Activated B cell treated with CpG ODN at 0.5 μM for 24 hours (primary cell): ENCODE results near the gene UBE2U. TPM values are rescaled to one million over a fixed set of nuclear protein-coding genes. Genes with fewer than 3 reads are reported as not detected.

Experiments used
- ATAC-seq: fragments of 200-7000 bp; cut with Tn5 transposase; one replicate; pipeline ENCODE4 v1.10.0; 2021; ENCODE audit warnings: low read depth, mild to moderate bottlenecking, moderate library complexity
- CTCF ChIA-PET: fragments of 350-600 bp; sonication (Branson Sonifier 250); formaldehyde crosslinking; loops from one replicate; lab custom pipeline; 2021; ENCODE audit warnings: antibody characterized with exemption; lab: Charles Lee
- POLR2A ChIA-PET: fragments of 350-600 bp; sonication (Branson Sonifier 250); formaldehyde crosslinking; loops from one replicate; lab custom pipeline; 2021; ENCODE audit warnings: antibody characterized with exemption; lab: Charles Lee
- DNase-seq: peaks from one replicate; pipeline ENCODE4 v3.0.0; 2022
- H3K27ac Mint-ChIP-seq: one replicate; pipeline ENCODE4 v1.8.0; 2020; ENCODE audit warnings: mixed read lengths
- H3K27me3 Mint-ChIP-seq: one replicate; pipeline ENCODE4 v1.8.0; 2021; ENCODE audit warnings: mixed read lengths
- H3K36me3 Mint-ChIP-seq: one replicate; pipeline ENCODE4 v1.8.0; 2021; ENCODE audit warnings: low read depth, mixed read lengths
- H3K4me1 Mint-ChIP-seq: one replicate; pipeline ENCODE4 v1.8.0; 2021; ENCODE audit warnings: mixed read lengths
- H3K4me3 Mint-ChIP-seq: one replicate; pipeline ENCODE4 v1.8.0; 2020; ENCODE audit warnings: mild to moderate bottlenecking, mixed read lengths
- H3K9me3 Mint-ChIP-seq: one replicate; pipeline ENCODE4 v1.8.0; 2020; ENCODE audit warnings: mixed read lengths
- intact Hi-C: fragments of 100-400 bp; cut with micrococcal nuclease; formaldehyde crosslinking; loops from one replicate; pipeline ENCODE4 v1.15.1; 2024
- total RNA-seq: library from RNA; stranded (reverse); gene quantifications from 2 replicates; pipeline ENCODE4 v1.2.3, GENCODE V29; 2022
- TF ChIP-seq, protein P1 (sequence below): fragments of 200-600 bp; IDR thresholded peaks from one replicate; pipeline ENCODE4 v1.8.0; 2022; ENCODE audit warnings: antibody characterized with exemption, mild to moderate bottlenecking

Gene UBE2U
- total RNA-seq, 1 donor from 2014 or later: not detected

- DNase-seq: no peak
- H3K27ac Mint-ChIP-seq: no peak overlapping the region
- no peaks in the 10 kb centered on the region for H3K36me3 Mint-ChIP-seq
- no peaks in the 10 kb centered on the region for H3K9me3 Mint-ChIP-seq
- POLR2A ChIA-PET: no interaction called here
- H3K27me3 Mint-ChIP-seq: peaks cover 3% of the 10 kb centered on the region
- intact Hi-C loops: no loop called here
- CTCF ChIA-PET: no interaction called here
- H3K4me1 Mint-ChIP-seq: no peaks in the 10 kb centered on the region
- TF ChIP-seq, protein P1, sequence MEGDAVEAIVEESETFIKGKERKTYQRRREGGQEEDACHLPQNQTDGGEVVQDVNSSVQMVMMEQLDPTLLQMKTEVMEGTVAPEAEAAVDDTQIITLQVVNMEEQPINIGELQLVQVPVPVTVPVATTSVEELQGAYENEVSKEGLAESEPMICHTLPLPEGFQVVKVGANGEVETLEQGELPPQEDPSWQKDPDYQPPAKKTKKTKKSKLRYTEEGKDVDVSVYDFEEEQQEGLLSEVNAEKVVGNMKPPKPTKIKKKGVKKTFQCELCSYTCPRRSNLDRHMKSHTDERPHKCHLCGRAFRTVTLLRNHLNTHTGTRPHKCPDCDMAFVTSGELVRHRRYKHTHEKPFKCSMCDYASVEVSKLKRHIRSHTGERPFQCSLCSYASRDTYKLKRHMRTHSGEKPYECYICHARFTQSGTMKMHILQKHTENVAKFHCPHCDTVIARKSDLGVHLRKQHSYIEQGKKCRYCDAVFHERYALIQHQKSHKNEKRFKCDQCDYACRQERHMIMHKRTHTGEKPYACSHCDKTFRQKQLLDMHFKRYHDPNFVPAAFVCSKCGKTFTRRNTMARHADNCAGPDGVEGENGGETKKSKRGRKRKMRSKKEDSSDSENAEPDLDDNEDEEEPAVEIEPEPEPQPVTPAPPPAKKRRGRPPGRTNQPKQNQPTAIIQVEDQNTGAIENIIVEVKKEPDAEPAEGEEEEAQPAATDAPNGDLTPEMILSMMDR: no peak
- ATAC-seq: no peak
- H3K4me3 Mint-ChIP-seq: no peak overlapping the region
Measured at GRCh38 chr1:64302194-64302593, 98.8 kb downstream of the UBE2U start.

DNA sequence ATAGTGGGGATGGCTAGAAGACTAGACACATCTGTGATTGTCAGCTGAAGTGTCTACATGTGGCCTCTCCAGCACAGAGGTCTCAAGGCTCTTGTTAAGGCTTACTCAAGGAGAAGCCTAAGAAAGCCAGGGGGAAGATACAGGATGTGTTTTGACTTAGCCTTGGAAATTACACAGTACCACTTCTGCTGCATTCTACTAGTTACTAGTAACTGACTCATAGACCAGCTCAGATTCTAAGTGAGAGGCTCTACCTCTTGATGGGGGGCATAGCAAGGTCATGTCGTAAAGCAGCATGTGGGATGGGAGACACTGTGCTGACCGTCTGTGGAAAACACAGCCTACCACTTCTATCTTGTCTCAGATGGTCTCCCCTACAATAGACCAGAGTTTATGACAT lies 99.5 kb downstream of the UBE2U start:
- no peaks in the 10 kb centered on the region for H3K9me3 Mint-ChIP-seq
- POLR2A ChIA-PET: no interaction called here
- H3K27me3 Mint-ChIP-seq: peaks cover 1% of the 10 kb centered on the region
- CTCF ChIA-PET: no interaction called here
- TF ChIP-seq, protein P1: no peak
- ATAC-seq (no peak), DNase-seq (no peak)
- intact Hi-C loops: no loop called here
- no peak overlapping the region for H3K27ac Mint-ChIP-seq
- H3K4me1 Mint-ChIP-seq: no peaks in the 10 kb centered on the region
- H3K36me3 Mint-ChIP-seq: no peaks in the 10 kb centered on the region
- H3K4me3 Mint-ChIP-seq: no peak overlapping the region

GRCh38 chr1:64304823-64305222 lies 101.4 kb downstream of the UBE2U start:
- TF ChIP-seq, protein P1: no peak

GRCh38 chr1:64308866-64309265 lies 105.4 kb downstream of the UBE2U start:
- TF ChIP-seq, protein P1: no peak
- H3K9me3 Mint-ChIP-seq: no peaks in the 10 kb centered on the region
- no peak for DNase-seq
- no peak overlapping the region for H3K27ac Mint-ChIP-seq
- ChIA-PET CTCF (no interaction called here), POLR2A (no interaction called here)
- H3K4me1 Mint-ChIP-seq: no peaks in the 10 kb centered on the region
- no peak overlapping the region for H3K4me3 Mint-ChIP-seq
- no peaks in the 10 kb centered on the region for H3K36me3 Mint-ChIP-seq
- peaks cover 5% of the 10 kb centered on the region for H3K27me3 Mint-ChIP-seq
- no peak for ATAC-seq
- intact Hi-C loops: no loop called here

More at GRCh38 chr1:64304823-64305222, 101.4 kb downstream of the UBE2U start:
- Mint-ChIP-seq H3K27me3 (peaks cover 5% of the 10 kb centered on the region), H3K9me3 (no peaks in the 10 kb centered on the region), H3K4me3 (no peak overlapping the region), H3K36me3 (no peaks in the 10 kb centered on the region), H3K27ac (no peak overlapping the region), H3K4me1 (no peaks in the 10 kb centered on the region)
- CTCF ChIA-PET: no interaction called here
- ATAC-seq: no peak
- POLR2A ChIA-PET: no interaction called here
- intact Hi-C loops: no loop called here
- no peak for DNase-seq

DNA sequence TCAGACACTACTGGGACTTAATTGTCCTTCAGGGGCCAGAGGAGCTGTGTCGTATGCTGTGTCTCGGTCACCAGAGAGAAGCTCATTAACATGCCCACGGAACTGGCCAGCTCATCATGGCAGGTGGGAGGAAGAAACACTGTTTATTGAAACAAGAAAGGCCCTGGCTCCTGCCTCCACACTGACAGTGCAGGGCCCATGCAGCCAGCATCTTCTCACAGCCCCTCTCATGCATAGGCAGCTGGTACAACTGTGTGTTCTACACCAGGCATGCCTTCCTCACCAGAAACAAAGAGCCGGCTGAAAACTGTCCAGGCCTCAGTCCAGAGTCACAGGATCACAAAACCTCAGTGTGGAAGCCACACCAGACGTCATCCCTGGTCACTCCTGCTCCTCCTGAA lies 106.0 kb downstream of the UBE2U start:
- Mint-ChIP-seq H3K36me3 (no peaks in the 10 kb centered on the region), H3K27ac (no peak overlapping the region), H3K4me1 (no peaks in the 10 kb centered on the region), H3K9me3 (no peaks in the 10 kb centered on the region), H3K27me3 (peaks cover 5% of the 10 kb centered on the region), H3K4me3 (no peak overlapping the region)
- intact Hi-C loops: no loop called here
- ChIA-PET CTCF (no interaction called here), POLR2A (no interaction called here)
- DNase-seq: no peak
- TF ChIP-seq, protein P1: no peak
- ATAC-seq: no peak
